Breast epithelium (tissue), 3 donors: Measurements from ENCODE around the gene HBS1L.

Source experiments
- CTCF ChIP-seq, 3 donors: fragments of 450-650 bp; IDR thresholded peaks; one replicate each; pipeline ENCODE4 v1.5.1; 2016 to 2017; ENCODE audit warnings: antibody characterized with exemption in 3 of 3, mild to moderate bottlenecking in 3 of 3, moderate library complexity in 3 of 3
- POLR2A ChIP-seq: fragments of 450-650 bp; IDR thresholded peaks from one replicate; pipeline ENCODE4 v1.6.1; 2016; ENCODE audit warnings: antibody characterized with exemption, mild to moderate bottlenecking, moderate library complexity
- POLR2AphosphoS5 ChIP-seq, 3 donors: sonication (generic); formaldehyde crosslinking; IDR thresholded peaks; one replicate each; pipeline ENCODE4 v1.6.1; 2017; ENCODE audit warnings: antibody characterized with exemption in 3 of 3

- TF ChIP-seq CTCF (IDR thresholded peaks at IDR 0.05) = no peak
- TF ChIP-seq POLR2AphosphoS5 (IDR thresholded peaks at IDR 0.05) = no peak
- TF ChIP-seq POLR2A = no peak
Measured at GRCh38 chr6:134918418-134918961, 136.1 kb downstream of the HBS1L start.
